ENCODE measurements around the gene SUDS3.

The SUDS3 gene

DNA sequence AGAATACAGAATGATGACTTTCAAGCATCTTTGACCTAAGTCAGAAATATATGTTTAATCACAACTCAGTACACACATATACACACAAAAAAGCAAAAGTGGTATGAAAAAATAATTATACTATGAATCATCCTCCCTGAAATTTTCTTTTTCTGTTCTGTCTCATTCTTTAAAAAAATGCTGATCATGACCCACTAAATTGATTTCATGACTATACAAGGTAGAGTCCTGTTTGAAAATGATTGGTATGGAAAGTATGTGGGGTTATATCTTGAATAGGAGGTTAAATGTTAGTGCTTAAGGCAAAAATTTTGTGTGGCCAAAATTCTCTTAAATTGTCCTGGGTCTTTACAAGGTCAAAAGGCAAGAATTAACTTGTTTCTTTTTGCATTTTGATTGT lies 80.4 kb downstream of the SUDS3 start:
- DNase-seq: no peak

DNA sequence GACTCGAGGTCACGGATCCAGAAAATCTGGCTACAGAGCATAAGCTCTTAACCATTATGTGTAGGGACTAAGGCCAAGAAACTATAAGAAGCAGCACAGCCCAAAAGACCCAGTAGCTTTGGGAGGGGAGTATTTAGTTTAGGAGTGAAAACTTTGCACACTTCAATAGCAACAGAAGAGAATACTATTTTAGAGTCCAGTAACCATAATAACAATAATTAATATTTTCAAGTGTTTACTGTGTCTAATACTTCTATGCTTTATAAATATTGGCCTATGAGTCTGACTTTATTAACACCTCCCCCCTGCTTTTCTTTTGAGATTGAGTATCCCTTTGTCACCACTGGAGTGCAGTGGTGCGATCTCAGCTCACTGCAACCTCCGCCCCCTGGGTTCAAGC lies 82.8 kb downstream of the SUDS3 start:
- DNase-seq: no peak

DNA sequence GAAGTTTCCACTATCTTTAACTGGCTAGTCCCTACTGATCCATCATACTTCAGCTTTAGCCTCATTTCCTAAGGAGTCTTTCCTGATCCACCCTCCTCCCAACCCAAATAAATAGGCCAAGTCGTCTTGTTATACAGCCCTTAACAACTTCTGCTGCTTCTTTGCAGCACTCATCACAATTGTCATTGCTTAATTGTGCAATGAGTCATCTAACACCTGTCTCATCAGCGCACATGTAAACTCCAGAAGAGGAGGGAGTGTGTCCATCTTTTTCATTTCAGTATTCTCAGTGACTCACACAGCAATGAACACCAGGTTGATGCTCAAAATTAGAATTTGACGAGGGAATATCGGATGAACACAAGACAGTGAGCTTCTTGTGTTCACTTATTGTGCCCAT lies 87.3 kb downstream of the SUDS3 start:
- DNase-seq: no peak

DNA sequence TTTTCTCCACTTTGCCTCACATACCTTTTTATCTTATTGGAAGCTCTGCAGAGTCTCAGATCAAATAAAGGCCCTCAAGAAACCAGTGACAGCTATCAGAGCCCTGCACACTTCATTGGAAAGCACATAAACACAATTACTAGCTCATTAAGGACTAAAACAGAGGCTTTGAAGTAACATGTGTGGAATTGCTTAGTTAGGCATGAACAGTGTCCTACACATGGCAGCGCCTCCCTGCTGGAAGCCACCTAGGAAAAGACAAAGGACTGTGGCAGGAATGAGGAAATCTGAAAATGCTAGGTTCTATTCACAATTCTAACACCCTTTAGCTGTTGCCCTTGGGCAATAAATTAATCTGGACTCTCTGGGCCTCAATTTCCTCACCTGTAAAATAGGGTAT lies 89.4 kb downstream of the SUDS3 start:
- DNase-seq: no peak

Measured in NCI-H1436 treated with DMSO at 0.1 percent for 48 hours (cell line).